ENCODE data around the gene C7orf33. TPM values are rescaled to one million over a fixed set of nuclear protein-coding genes. Genes with fewer than 3 reads are reported as not detected.
A peak's percentile ranks its signal among the peaks of the same experiment; 100 is the strongest.

Gene C7orf33
- total RNA-seq, 1 experiment from 2014 or later, result not detected

DNA sequence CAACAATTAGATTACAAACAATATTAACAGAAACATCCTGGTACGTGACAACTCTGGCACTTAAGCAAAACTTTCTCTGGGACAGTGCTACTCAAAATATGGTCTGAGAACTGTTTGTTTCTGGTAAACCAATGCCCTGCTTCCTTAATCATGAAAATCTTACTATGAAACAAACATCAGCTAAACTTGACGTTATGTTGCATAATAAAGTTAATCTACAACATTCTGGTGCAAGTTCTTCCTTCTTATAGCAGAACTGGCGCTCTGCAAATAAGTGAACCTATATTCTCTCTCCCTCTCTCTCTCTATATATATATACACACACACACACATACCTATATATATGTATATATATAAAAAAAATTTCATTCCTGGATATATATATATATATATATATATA lies 7.8 kb downstream of the C7orf33 start:
- CTCF ChIA-PET, result interaction anchor here (1.5 kb wide), 1 partner anchor 13 kb away, joined by 5 read pairs; no protein-coding TSS in a partner anchor
- POLR2A ChIA-PET, result no interaction called here
- Mint-ChIP-seq H3K36me3 (peaks cover 10% of the 10 kb centered on the region), H3K27me3 (ENCODE audit: low read depth) (no peaks in the 10 kb centered on the region), H3K4me1 (peaks cover 5% of the 10 kb centered on the region), H3K27ac (0 out of 2 replicates have a peak overlapping the region, but pooled peaks have one; percentile 41), H3K4me3 (no peak overlapping the region), H3K9me3 (peaks cover 19% of the 10 kb centered on the region)
- TF ChIP-seq FOXP1 (CRISPR knock-in tag; IDR thresholded peaks at IDR 0.05; ENCODE audit: borderline replicate concordance), result no peak
- TF ChIP-seq GTF2I (CRISPR knock-in tag; conservative IDR thresholded peaks at IDR 0.05), result no peak
- no peak for TF ChIP-seq CREB1 (CRISPR knock-in tag; IDR thresholded peaks at IDR 0.05)
- no peak for TF ChIP-seq SMAD4 (CRISPR knock-in tag; IDR thresholded peaks at IDR 0.05)
- no peak for DNase-seq (ENCODE audit: low spot score)
- no peak for ATAC-seq

DNA sequence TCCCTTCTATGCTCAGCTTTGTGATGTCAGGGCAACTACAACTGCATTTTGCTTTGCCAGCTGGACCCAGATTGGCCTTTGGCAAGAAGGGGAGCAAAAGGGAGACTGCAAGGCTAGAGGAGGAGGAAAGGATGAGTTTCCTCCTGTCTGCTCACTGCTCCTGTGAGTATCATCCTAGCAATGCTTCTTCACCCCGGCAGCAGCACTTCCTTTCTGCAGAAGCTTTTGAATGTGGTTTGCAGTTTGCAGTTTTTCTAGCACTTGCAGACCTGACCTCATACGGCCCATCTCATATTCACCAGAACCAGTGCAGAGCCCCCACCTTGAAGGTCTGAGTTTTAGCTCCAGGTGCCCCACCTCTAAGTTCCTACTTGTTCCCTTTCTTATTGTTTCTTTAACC lies 14.8 kb downstream of the C7orf33 start:
- Mint-ChIP-seq H3K27me3 (ENCODE audit: low read depth) (no peaks in the 10 kb centered on the region), H3K27ac (no peak overlapping the region), H3K4me1 (peaks cover 45% of the 10 kb centered on the region), H3K36me3 (peaks cover 15% of the 10 kb centered on the region), H3K9me3 (peaks cover 10% of the 10 kb centered on the region), H3K4me3 (no peak overlapping the region)
- DNase-seq (ENCODE audit: low spot score), result no peak
- TF ChIP-seq TP53 (CRISPR knock-in tag; IDR thresholded peaks at IDR 0.05) (no peak), ATF1 (CRISPR knock-in tag; IDR thresholded peaks at IDR 0.05) (no peak), SOX15 (CRISPR knock-in tag; IDR thresholded peaks at IDR 0.05) (no peak), ZNF416 (CRISPR knock-in tag; IDR thresholded peaks at IDR 0.05) (no peak), ZNF263 (CRISPR knock-in tag; IDR thresholded peaks at IDR 0.05; ENCODE audit: low read depth) (no peak), ZNF232 (CRISPR knock-in tag; IDR thresholded peaks at IDR 0.05) (no peak), TEAD4 (CRISPR knock-in tag; IDR thresholded peaks at IDR 0.05) (no peak), SP1 (CRISPR knock-in tag; conservative IDR thresholded peaks at IDR 0.05) (no peak), FOXJ3 (CRISPR knock-in tag; IDR thresholded peaks at IDR 0.05; ENCODE audit: borderline replicate concordance) (no peak), OVOL2 (CRISPR knock-in tag; IDR thresholded peaks at IDR 0.05; ENCODE audit: borderline replicate concordance) (no peak), ESRRA (CRISPR knock-in tag; IDR thresholded peaks at IDR 0.05; ENCODE audit: borderline replicate concordance) (no peak), CREM (CRISPR knock-in tag; IDR thresholded peaks at IDR 0.05) (no peak), JAZF1 (CRISPR knock-in tag; IDR thresholded peaks at IDR 0.05) (no peak)
- TF ChIP-seq, protein P1, sequence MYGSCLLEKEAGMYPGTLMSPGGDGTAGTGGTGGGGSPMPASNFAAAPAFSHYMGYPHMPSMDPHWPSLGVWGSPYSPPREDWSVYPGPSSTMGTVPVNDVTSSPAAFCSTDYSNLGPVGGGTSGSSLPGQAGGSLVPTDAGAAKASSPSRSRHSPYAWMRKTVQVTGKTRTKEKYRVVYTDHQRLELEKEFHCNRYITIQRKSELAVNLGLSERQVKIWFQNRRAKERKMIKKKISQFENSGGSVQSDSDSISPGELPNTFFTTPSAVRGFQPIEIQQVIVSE (CRISPR knock-in tag; IDR thresholded peaks at IDR 0.05; ENCODE audit: borderline replicate concordance), result no peak
- TF ChIP-seq, protein P2, sequence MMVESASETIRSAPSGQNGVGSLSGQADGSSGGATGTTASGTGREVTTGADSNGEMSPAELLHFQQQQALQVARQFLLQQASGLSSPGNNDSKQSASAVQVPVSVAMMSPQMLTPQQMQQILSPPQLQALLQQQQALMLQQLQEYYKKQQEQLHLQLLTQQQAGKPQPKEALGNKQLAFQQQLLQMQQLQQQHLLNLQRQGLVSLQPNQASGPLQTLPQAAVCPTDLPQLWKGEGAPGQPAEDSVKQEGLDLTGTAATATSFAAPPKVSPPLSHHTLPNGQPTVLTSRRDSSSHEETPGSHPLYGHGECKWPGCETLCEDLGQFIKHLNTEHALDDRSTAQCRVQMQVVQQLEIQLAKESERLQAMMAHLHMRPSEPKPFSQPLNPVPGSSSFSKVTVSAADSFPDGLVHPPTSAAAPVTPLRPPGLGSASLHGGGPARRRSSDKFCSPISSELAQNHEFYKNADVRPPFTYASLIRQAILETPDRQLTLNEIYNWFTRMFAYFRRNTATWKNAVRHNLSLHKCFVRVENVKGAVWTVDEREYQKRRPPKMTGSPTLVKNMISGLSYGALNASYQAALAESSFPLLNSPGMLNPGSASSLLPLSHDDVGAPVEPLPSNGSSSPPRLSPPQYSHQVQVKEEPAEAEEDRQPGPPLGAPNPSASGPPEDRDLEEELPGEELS (CRISPR knock-in tag; IDR thresholded peaks at IDR 0.05), result no peak
- TF ChIP-seq, protein P3, sequence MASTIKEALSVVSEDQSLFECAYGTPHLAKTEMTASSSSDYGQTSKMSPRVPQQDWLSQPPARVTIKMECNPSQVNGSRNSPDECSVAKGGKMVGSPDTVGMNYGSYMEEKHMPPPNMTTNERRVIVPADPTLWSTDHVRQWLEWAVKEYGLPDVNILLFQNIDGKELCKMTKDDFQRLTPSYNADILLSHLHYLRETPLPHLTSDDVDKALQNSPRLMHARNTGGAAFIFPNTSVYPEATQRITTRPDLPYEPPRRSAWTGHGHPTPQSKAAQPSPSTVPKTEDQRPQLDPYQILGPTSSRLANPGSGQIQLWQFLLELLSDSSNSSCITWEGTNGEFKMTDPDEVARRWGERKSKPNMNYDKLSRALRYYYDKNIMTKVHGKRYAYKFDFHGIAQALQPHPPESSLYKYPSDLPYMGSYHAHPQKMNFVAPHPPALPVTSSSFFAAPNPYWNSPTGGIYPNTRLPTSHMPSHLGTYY (CRISPR knock-in tag; IDR thresholded peaks at IDR 0.05), result no peak
- TF ChIP-seq, protein P4, sequence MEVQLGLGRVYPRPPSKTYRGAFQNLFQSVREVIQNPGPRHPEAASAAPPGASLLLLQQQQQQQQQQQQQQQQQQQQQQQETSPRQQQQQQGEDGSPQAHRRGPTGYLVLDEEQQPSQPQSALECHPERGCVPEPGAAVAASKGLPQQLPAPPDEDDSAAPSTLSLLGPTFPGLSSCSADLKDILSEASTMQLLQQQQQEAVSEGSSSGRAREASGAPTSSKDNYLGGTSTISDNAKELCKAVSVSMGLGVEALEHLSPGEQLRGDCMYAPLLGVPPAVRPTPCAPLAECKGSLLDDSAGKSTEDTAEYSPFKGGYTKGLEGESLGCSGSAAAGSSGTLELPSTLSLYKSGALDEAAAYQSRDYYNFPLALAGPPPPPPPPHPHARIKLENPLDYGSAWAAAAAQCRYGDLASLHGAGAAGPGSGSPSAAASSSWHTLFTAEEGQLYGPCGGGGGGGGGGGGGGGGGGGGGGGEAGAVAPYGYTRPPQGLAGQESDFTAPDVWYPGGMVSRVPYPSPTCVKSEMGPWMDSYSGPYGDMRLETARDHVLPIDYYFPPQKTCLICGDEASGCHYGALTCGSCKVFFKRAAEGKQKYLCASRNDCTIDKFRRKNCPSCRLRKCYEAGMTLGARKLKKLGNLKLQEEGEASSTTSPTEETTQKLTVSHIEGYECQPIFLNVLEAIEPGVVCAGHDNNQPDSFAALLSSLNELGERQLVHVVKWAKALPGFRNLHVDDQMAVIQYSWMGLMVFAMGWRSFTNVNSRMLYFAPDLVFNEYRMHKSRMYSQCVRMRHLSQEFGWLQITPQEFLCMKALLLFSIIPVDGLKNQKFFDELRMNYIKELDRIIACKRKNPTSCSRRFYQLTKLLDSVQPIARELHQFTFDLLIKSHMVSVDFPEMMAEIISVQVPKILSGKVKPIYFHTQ (CRISPR knock-in tag; IDR thresholded peaks at IDR 0.05), result no peak
- TF ChIP-seq, protein P5, sequence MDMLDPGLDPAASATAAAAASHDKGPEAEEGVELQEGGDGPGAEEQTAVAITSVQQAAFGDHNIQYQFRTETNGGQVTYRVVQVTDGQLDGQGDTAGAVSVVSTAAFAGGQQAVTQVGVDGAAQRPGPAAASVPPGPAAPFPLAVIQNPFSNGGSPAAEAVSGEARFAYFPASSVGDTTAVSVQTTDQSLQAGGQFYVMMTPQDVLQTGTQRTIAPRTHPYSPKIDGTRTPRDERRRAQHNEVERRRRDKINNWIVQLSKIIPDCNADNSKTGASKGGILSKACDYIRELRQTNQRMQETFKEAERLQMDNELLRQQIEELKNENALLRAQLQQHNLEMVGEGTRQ (CRISPR knock-in tag; IDR thresholded peaks at IDR 0.05), result no peak
- TF ChIP-seq, protein P6, sequence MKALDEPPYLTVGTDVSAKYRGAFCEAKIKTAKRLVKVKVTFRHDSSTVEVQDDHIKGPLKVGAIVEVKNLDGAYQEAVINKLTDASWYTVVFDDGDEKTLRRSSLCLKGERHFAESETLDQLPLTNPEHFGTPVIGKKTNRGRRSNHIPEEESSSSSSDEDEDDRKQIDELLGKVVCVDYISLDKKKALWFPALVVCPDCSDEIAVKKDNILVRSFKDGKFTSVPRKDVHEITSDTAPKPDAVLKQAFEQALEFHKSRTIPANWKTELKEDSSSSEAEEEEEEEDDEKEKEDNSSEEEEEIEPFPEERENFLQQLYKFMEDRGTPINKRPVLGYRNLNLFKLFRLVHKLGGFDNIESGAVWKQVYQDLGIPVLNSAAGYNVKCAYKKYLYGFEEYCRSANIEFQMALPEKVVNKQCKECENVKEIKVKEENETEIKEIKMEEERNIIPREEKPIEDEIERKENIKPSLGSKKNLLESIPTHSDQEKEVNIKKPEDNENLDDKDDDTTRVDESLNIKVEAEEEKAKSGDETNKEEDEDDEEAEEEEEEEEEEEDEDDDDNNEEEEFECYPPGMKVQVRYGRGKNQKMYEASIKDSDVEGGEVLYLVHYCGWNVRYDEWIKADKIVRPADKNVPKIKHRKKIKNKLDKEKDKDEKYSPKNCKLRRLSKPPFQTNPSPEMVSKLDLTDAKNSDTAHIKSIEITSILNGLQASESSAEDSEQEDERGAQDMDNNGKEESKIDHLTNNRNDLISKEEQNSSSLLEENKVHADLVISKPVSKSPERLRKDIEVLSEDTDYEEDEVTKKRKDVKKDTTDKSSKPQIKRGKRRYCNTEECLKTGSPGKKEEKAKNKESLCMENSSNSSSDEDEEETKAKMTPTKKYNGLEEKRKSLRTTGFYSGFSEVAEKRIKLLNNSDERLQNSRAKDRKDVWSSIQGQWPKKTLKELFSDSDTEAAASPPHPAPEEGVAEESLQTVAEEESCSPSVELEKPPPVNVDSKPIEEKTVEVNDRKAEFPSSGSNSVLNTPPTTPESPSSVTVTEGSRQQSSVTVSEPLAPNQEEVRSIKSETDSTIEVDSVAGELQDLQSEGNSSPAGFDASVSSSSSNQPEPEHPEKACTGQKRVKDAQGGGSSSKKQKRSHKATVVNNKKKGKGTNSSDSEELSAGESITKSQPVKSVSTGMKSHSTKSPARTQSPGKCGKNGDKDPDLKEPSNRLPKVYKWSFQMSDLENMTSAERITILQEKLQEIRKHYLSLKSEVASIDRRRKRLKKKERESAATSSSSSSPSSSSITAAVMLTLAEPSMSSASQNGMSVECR (CRISPR knock-in tag; IDR thresholded peaks at IDR 0.05; ENCODE audit: borderline replicate concordance), result no peak
- TF ChIP-seq, protein P7, sequence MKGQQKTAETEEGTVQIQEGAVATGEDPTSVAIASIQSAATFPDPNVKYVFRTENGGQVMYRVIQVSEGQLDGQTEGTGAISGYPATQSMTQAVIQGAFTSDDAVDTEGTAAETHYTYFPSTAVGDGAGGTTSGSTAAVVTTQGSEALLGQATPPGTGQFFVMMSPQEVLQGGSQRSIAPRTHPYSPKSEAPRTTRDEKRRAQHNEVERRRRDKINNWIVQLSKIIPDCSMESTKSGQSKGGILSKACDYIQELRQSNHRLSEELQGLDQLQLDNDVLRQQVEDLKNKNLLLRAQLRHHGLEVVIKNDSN (CRISPR knock-in tag; IDR thresholded peaks at IDR 0.05), result no peak
- POLR2A ChIA-PET, result no interaction called here
- no peak for ATAC-seq
- CTCF ChIA-PET, result no interaction called here
